ENCODE results near the gene HEXA. TPM values are rescaled to one million over a fixed set of nuclear protein-coding genes. Genes with fewer than 3 reads are reported as not detected.
A peak's percentile ranks its signal among the peaks of the same experiment; 100 is the strongest.

Gene HEXA
- total RNA-seq, 1 donor from 2014 or later = 38.3 TPM

DNA sequence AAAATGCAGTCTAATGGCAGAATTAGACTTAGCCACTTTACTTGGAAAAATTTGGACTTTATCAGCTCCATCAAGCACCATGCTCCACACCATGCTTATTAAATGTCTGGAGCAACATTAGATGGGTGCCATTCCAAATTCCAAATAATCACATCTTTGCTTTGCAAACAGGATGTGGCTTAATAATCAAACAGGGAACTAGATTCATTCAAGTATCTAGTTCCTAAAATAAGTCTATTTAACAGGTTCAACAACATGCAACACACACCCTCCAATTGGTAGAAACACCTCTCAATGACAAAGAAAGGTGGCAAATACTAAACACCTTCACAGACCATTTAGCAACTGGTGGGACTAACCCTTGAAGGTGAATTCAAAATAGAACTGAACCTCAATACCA, 3.5 kb downstream of the HEXA start:
- ATAC-seq = no peak

- no peak for ATAC-seq
These were observed 5.8 kb downstream of the HEXA start for GRCh38 chr15:72369964-72370363.

DNA sequence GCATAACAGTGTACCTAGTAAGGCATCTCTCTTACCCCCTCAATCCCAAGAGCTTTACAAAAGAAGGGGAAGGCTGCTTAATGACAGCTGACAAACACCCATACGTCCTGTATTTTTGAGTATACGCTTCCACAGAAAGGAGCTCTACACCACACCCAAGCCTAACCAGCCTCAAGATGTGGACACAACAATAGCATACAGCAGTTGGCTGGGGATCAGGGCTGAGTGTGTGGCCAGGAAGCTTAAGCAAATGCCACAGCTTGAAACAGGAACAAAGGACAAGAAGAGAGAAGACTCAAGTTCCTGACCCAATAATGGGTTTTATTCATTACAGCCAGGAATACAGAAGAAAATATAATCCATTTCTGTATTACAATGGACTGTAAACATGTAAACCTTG, 6.9 kb downstream of the HEXA start:
- peak; percentile 79 for ATAC-seq

- ATAC-seq = peak; percentile 47
These were observed 7.5 kb downstream of the HEXA start for GRCh38 chr15:72368325-72368724.

DNA sequence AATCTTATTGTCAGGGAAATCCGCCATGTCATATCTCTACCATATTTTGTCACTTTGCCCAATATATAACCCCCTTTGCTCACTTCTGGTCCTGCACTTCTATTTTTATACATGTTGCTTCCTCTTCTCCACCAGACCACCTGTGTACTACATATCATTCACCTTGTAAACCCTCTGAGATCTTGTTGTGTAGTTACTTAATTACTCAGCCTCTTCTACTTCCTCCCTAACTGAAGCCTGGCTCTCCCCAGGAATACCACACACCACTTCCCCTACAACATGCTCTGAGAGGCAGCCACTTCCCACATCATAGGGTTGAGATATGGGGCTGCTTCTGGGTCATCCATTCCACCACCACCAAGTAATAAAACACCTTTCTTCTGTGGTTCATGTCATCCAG, 10.0 kb downstream of the HEXA start:
- peak; percentile 33 for ATAC-seq

DNA sequence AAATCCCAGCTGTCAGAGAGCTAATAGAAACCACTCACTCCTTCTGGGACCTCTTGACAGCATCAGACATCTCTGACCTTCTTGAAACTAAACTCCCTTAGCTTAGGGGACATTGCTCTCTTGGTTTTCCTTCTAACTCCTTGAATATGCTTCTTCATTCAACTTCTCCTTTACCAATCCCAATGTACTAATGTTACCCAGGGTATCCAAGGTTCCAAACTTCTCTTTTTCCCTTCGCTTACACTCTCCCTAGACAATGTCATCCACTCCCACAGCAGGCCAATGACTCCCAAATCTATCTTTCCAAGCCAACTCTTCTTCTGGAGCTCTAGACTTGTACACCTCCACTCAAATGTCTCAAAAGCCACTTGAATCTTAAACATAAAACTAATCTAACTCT, 14.6 kb downstream of the HEXA start:
- no peak for ATAC-seq

DNA sequence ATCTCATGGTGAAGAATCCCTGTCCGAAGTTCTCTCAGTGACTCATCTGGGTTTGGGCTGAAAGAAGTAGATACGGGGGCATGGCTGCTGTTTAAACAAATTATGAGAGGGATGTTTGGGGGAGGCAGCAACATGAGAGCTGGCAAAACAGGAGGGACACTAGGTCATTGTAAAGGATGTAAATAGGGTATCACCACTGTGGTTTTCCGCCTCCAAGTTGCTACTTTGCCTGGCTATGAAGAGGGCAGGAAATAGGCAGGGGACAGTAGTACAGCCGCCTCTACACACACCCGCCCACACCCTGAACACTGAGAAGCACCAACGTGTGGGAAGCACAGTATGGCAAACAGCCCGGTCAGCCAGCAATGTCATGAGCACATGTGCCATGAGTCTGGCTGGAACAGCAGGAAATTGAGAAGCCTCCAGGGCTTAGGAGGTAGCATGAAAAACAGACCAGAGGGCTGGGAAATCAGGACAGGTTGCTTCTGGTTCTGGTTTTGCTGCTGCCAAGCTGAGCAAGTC, 17.1 kb downstream of the HEXA start:
- ATAC-seq = peak; percentile 98

- peak; percentile 31 for ATAC-seq
These were observed 17.7 kb downstream of the HEXA start for GRCh38 chr15:72358121-72358520.

DNA sequence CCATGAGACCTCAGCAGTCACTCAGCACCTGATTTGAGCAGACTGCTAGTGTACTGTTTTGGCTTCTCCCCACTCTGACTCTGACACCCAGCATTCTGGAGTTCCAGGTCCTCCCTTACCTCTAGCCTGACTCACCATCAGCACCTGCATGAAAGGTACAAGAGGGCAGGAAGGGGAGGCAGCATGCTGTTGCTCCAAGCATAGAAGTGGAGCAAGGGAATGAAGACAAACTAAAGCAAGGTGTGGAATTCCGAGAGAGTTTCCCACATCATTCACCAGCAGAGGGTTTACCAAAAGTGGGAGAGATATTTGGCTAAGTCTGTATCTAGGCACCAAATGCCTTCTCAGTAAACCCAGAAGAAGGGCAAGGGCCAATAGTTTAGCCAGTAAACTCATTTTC, 21.3 kb downstream of the HEXA start:
- ATAC-seq = no peak

GRCh38 chr15:72353266-72353665, 22.5 kb downstream of the HEXA start:
- no peak for ATAC-seq

DNA sequence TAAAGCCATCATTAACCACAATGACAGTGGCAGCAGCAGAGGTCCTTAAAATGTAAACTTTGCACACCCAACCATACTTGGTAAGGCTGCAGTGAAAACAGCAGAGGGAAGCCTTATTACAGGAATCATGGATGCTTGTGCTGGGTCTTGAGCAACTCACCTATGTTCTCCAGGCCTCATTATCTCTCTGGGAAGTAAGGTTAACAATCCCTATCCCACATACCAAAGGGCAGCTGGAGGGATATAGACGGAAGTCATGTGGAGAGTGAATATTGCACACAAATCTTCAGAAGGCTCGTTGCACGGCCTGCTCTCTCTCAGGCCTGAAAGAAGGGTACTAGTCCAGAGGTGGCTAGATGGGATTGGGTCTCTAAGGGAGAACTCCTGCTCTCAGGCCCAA, 30.0 kb downstream of the HEXA start:
- ATAC-seq = no peak

- no peak for ATAC-seq
These were observed 30.5 kb downstream of the HEXA start for GRCh38 chr15:72345280-72345679.

- ATAC-seq = no peak
These were observed 31.2 kb downstream of the HEXA start for GRCh38 chr15:72344602-72345001.

- ATAC-seq = peak; percentile 31
These were observed 33.4 kb downstream of the HEXA start for GRCh38 chr15:72342385-72342784.

GRCh38 chr15:72341361-72341760, 34.5 kb downstream of the HEXA start:
- ATAC-seq = no peak

- ATAC-seq = no peak
These were observed 35.4 kb downstream of the HEXA start for GRCh38 chr15:72340366-72340765.

DNA sequence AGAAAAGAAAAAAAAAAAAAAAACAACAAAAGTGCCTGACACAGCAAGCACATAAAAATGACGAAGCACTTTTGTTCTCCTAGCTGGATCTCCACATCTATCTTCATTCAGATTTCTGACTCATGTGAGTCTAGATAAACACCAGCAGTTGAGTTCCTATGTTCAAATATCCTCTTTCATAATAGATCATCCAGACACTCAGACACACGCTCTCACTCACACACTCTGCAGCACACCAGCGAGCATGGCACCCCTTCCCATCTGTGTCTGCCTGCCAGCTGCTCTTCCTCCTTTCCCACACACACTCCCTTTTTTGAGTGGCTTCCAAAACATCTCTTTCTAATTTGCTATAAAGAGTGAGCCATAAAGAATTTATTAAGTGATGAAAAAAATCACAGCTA, 36.0 kb downstream of the HEXA start:
- ATAC-seq = peak; percentile 66

DNA sequence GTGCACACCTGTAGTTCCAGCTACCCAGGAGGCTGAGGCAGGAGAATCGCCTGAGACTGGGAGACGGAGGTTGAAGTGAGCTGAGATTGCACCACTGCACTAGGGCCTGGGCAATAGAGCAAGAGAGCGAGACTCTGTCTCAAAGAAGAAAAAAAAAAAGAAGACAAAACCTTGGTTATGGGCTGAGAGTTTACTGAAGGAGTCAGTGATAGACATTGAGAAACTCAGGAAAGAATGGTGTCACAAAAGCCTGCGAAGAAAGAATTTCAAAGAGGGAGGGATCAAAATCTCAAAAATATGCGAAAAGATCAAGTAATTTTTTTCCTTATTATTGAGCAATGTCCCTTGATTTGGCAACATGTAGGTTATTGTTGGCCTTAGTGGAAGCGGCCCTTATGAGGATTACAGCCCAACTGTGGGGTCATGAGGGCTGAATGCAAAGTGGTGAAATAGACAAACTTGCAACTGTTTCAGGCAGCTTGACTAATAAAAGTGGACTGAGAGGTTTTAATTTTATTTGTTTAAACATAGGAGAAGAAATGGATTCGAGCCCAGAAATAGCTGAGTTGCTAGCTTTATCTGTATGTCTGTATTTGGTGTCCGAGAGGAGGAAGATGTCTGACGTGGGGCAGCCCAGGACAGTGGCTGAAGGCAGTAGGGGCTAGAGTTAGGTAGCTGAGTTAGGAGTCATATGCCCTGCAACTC, 37.0 kb downstream of the HEXA start:
- ATAC-seq = no peak

- ATAC-seq = no peak
These were observed 37.7 kb downstream of the HEXA start for GRCh38 chr15:72338148-72338547.

DNA sequence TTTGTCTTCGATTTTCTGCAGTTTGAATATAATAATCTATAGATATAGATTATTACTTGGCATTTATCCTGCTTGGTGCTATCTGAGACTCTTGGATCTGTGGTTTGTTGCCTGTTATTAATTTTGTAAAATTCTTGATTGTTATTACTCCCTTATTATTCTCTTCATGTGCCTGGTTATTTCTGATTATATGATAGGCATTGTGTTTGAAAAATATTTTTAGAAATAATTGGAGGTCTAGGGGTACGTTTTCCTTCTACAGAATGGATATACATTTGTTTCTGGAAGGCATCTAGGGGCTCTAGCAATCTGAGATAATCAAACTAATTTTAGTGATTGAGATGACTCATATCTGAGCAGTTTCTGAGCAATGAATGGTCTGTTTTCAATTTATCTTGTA, 41.0 kb downstream of the HEXA start:
- ATAC-seq = no peak

GRCh38 chr15:72331021-72331420, 44.8 kb downstream of the HEXA start:
- ATAC-seq = no peak

GRCh38 chr15:72323752-72324151, 52.1 kb downstream of the HEXA start:
- ATAC-seq = no peak

DNA sequence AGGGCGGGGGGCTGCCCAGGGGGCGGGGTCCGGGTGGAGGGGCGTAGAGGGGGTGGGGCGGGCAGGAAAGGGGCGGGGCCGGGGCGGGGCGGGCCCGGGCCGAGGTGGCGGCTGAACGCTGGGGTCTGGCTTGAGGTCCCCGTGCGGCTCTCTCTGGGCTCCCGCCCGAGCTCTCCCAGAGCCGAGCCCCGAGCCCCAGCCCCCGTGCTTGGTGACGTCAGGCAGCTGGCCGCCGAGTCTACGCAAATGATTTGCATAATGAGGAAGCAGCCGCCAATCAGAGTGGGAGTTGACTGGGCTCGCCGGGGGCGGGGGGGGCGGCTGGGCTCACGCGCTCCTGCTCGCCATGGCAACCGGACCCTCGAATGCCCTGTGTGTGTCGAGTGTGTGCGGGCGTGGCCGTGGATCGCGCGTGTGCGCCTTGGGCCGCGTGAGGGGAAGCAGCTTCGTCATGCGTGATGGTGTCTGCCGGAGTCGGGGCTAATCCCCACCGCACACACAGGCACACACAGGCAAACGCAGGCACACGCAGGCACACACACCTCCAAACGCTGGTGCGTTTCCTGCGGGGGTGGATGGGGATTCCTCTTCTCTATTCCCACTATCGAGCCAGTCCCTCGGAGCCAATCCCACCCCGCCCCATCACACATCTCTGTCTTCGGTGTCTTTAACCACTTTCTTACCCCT, 55.7 kb downstream of the HEXA start, which contains the start of gene CELF6:
CELF6 (minus strand) TSS at position 173 of the 687 bp plus-strand sequence. CDS start 283 bp downstream, outside the sequence.
- peak; percentile 78 for ATAC-seq

GRCh38 chr15:72319360-72319984, 56.3 kb downstream of the HEXA start:
- peak; percentile 84 for ATAC-seq
